ENCODE measurements around the gene NDRG4. TPM values are rescaled to one million over a fixed set of nuclear protein-coding genes. Genes with fewer than 3 reads are reported as not detected.

NDRG4 gene
- total RNA-seq, 1 donor from 2014 or later = 128 TPM

- Histone ChIP-seq H3K9me3 (no peaks in the 10 kb centered on the region), H3K4me1 (peaks cover 5% of the 10 kb centered on the region), H3K4me3 (no peak overlapping the region), H3K36me3 (no peaks in the 10 kb centered on the region), H3K27ac (no peak overlapping the region), H3K27me3 (no peaks in the 10 kb centered on the region)
- intact Hi-C loops (cut with DNase I) = no loop called here
- TF ChIP-seq POLR2A (IDR thresholded peaks at IDR 0.05) = no peak
- no peak for DNase-seq (ENCODE audit: extremely low spot score in 2 of 2)
Measured at GRCh38 chr16:58493756-58494431, 6.0 kb upstream of the NDRG4 start.

GRCh38 chr16:58494981-58495520 lies 4.9 kb upstream of the NDRG4 start:
- no peak for DNase-seq (ENCODE audit: extremely low spot score in 2 of 2)
- intact Hi-C loops (cut with DNase I) = no loop called here
- Histone ChIP-seq H3K27ac (no peak overlapping the region), H3K36me3 (no peaks in the 10 kb centered on the region), H3K4me1 (peaks cover 6% of the 10 kb centered on the region), H3K4me3 (no peak overlapping the region), H3K27me3 (no peaks in the 10 kb centered on the region), H3K9me3 (no peaks in the 10 kb centered on the region)
- TF ChIP-seq POLR2A (IDR thresholded peaks at IDR 0.05) (no peak), CTCF (IDR thresholded peaks at IDR 0.05) (no peak), POLR2AphosphoS5 (IDR thresholded peaks at IDR 0.05; ENCODE audit: insufficient read depth in 1 of 2, low read depth in 1 of 2) (no peak)

GRCh38 chr16:58495521-58496331 lies 4.2 kb upstream of the NDRG4 start:
- intact Hi-C loops (cut with DNase I) = no loop called here
- Histone ChIP-seq H3K4me1 (peaks cover 13% of the 10 kb centered on the region), H3K9me3 (no peaks in the 10 kb centered on the region), H3K4me3 (no peak overlapping the region), H3K27ac (peak overlapping the region; percentile 7), H3K27me3 (no peaks in the 10 kb centered on the region), H3K36me3 (no peaks in the 10 kb centered on the region)
- TF ChIP-seq POLR2A (IDR thresholded peaks at IDR 0.05) = no peak
- no peak for TF ChIP-seq POLR2AphosphoS5 (IDR thresholded peaks at IDR 0.05; ENCODE audit: insufficient read depth in 1 of 2, low read depth in 1 of 2)
- no peak for TF ChIP-seq CTCF (IDR thresholded peaks at IDR 0.05)
- DNase-seq (ENCODE audit: extremely low spot score in 2 of 2) = no peak

GRCh38 chr16:58497468-58497867 lies 2.5 kb upstream of the NDRG4 start:
- intact Hi-C loops (cut with DNase I) = no loop called here
- H3K4me3 ChIP-seq = no peak overlapping the region
- no peaks in the 10 kb centered on the region for H3K9me3 ChIP-seq

GRCh38 chr16:58497935-58498334 lies 2.0 kb upstream of the NDRG4 start:
- intact Hi-C loops (cut with DNase I) = no loop called here
- DNase-seq (ENCODE audit: extremely low spot score in 2 of 2) = no peak
- peaks cover 24% of the 10 kb centered on the region for H3K4me1 ChIP-seq
- no peaks in the 10 kb centered on the region for H3K9me3 ChIP-seq
- TF ChIP-seq POLR2A (IDR thresholded peaks at IDR 0.05) (no peak), POLR2AphosphoS5 (IDR thresholded peaks at IDR 0.05; ENCODE audit: insufficient read depth in 1 of 2, low read depth in 1 of 2) (no peak), CTCF (IDR thresholded peaks at IDR 0.05) (no peak)
- no peak overlapping the region for H3K4me3 ChIP-seq
- no peaks in the 10 kb centered on the region for H3K27me3 ChIP-seq
- no peak overlapping the region for H3K27ac ChIP-seq
- H3K36me3 ChIP-seq = no peaks in the 10 kb centered on the region

More at GRCh38 chr16:58497468-58497867, 2.5 kb upstream of the NDRG4 start:
- TF ChIP-seq POLR2A (IDR thresholded peaks at IDR 0.05) = no peak
- no peak for TF ChIP-seq POLR2AphosphoS5 (IDR thresholded peaks at IDR 0.05; ENCODE audit: insufficient read depth in 1 of 2, low read depth in 1 of 2)
- TF ChIP-seq CTCF (IDR thresholded peaks at IDR 0.05) = no peak
- peaks cover 24% of the 10 kb centered on the region for H3K4me1 ChIP-seq
- no peak overlapping the region for H3K27ac ChIP-seq
- no peaks in the 10 kb centered on the region for H3K36me3 ChIP-seq
- no peaks in the 10 kb centered on the region for H3K27me3 ChIP-seq
- DNase-seq (ENCODE audit: extremely low spot score in 2 of 2) = no peak

All from vagina (tissue), 2 donors.